HepG2 (cell line): ENCODE measurements around the gene TCF12. TPM values are rescaled to one million over a fixed set of nuclear protein-coding genes. Genes with fewer than 3 reads are reported as not detected.

Experiments
- ATAC-seq: fragments of 200-7000 bp; cut with Tn5 transposase; 3 replicates; pipeline ENCODE4 v1.9.1; 2020; ENCODE audit warnings: mild to moderate bottlenecking, moderate library complexity
- BruUV-seq: library from RNA; stranded (reverse); fragments of 400-500 nt; replicated peaks from 2 replicates; lab custom pipeline; 2021; lab: Mats Ljungman, UMichigan
- CTCF ChIA-PET: fragments of 300-600 bp; formaldehyde crosslinking; extraction: SDS; loops from one replicate; lab custom pipeline; 2021; ENCODE audit warnings: low total read pairs, inconsistent platforms, low intra/inter-chr PET ratio; lab: Yijun Ruan, JAX
- POLR2A ChIA-PET: fragments of 350-600 bp; sonication (Branson Sonifier 250); formaldehyde crosslinking; loops from one replicate; lab custom pipeline; 2020; ENCODE audit warnings: antibody characterized with exemption, inconsistent platforms; lab: Yijun Ruan, JAX
- DNase-seq: peaks from one replicate; pipeline ENCODE4 v3.0.0-alpha.2; 2015; ENCODE audit warnings: low spot score
- FAIRE-seq: peaks from 3 replicates; lab custom pipeline; 2011; peaks lifted over from hg19 to GRCh38; lab: Jason Lieb, UNC
- H2AFZ ChIP-seq: one replicate; pipeline ENCODE4 v1.6.1; 2011; ENCODE audit warnings: low read length, inconsistent platforms
- H3K27ac ChIP-seq: fragments of 300-600 bp; 3 replicates; pipeline ENCODE4 v1.8.0; 2011; ENCODE audit warnings: mixed run types, mild to moderate bottlenecking, mixed read lengths, low read length, inconsistent platforms; ENCODE audit not compliant: insufficient read depth; ENCODE audit errors: extremely low read length
- H3K27me3 ChIP-seq, 2 experiments: fragments of 200-600 bp in 1 of 2; 2 replicates in 1 of 2; 3 replicates in 1 of 2; pipeline versions ENCODE4 v1.6.0 to v1.8.0; 2011; ENCODE audit warnings: low read length in 2 of 2, mild to moderate bottlenecking in 2 of 2, moderate library complexity in 2 of 2, inconsistent platforms in 1 of 2; ENCODE audit not compliant: insufficient read depth in 2 of 2, control insufficient read depth in 1 of 2
- H3K36me3 ChIP-seq, 2 experiments: fragments of 200-600 bp in 1 of 2; replicated peaks in 1 of 2; 2 replicates in 1 of 2; 3 replicates in 1 of 2; pipeline versions ENCODE4 v1.5.1 to v1.8.0; 2011; ENCODE audit warnings: low read length in 2 of 2, inconsistent platforms in 1 of 2; ENCODE audit not compliant: insufficient read depth in 2 of 2, control insufficient read depth in 1 of 2
- H3K4me1 ChIP-seq: 2 replicates; pipeline ENCODE4 v1.5.1; 2012; ENCODE audit warnings: low read length, inconsistent platforms; ENCODE audit not compliant: insufficient read depth
- H3K4me2 ChIP-seq: 2 replicates; pipeline ENCODE4 v1.6.0; 2011; ENCODE audit warnings: low read depth, low read length, inconsistent platforms
- H3K4me3 ChIP-seq, 3 experiments: fragments of 200-600 bp in 1 of 3; sonication (generic), shearing (Covaris generic) in 1 of 3; replicated peaks in 1 of 3; 2 replicates each; pipeline ENCODE4 v1.5.1; 2011 to 2016; ENCODE audit warnings: low read length in 3 of 3, inconsistent platforms in 2 of 3, low read depth in 2 of 3, mild to moderate bottlenecking in 2 of 3, control low read depth in 1 of 3, mixed read lengths in 1 of 3; ENCODE audit not compliant: insufficient read depth in 1 of 3
- H3K79me2 ChIP-seq: one replicate; pipeline ENCODE4 v1.6.1; 2011; ENCODE audit warnings: low read length, inconsistent platforms; ENCODE audit not compliant: insufficient read depth
- H3K9ac ChIP-seq: 2 replicates; pipeline ENCODE4 v1.6.0; 2011; ENCODE audit warnings: mild to moderate bottlenecking, low read depth, low read length, inconsistent platforms; ENCODE audit not compliant: insufficient read depth
- H3K9me3 ChIP-seq: 2 replicates; pipeline ENCODE4 v1.5.1; 2012; ENCODE audit warnings: mild to moderate bottlenecking, low read length
- H4K20me1 ChIP-seq: 2 replicates; pipeline ENCODE4 v1.6.0; 2011; ENCODE audit warnings: inconsistent platforms, mild to moderate bottlenecking, low read length, moderate library complexity; ENCODE audit not compliant: insufficient read depth
- GABPB1 ChIP-seq: IDR thresholded peaks from 2 replicates; pipeline ENCODE4 v1.6.1; 2016; ENCODE audit warnings: mild to moderate bottlenecking, missing genetic modification reagents, moderate library complexity, missing compliant biosample characterization
- HNRNPLL ChIP-seq: fragments of 200-400 bp; formaldehyde crosslinking; IDR thresholded peaks from 2 replicates; pipeline ENCODE4 v1.6.1; 2017; ENCODE audit warnings: mild to moderate bottlenecking, low read depth, low read length; ENCODE audit not compliant: poor library complexity, severe bottlenecking
- NFE2 ChIP-seq: sonication (generic); formaldehyde crosslinking; IDR thresholded peaks from 2 replicates; pipeline ENCODE4 v1.4.0; 2020; ENCODE audit warnings: missing genetic modification reagents
- ZBTB33 ChIP-seq: sonication (generic); formaldehyde crosslinking; IDR thresholded peaks from 2 replicates; pipeline ENCODE4 v1.4.0; 2020; ENCODE audit warnings: missing genetic modification reagents
- ZNF501 ChIP-seq: sonication (generic); formaldehyde crosslinking; IDR thresholded peaks from 2 replicates; pipeline ENCODE4 v1.5.1; 2020; ENCODE audit warnings: mild to moderate bottlenecking, moderate library complexity, missing genetic modification reagents
- WGBS: methylation state at CpG from one replicate; pipeline ENCODE4 v1.1.6; 2017; ENCODE audit warnings: low lambda C conversion rate; 5-methylcytosine and 5-hydroxymethylcytosine counted together
- in situ Hi-C: cut with HindIII; loops from 2 replicates; pipeline ENCODE4 v1.10.0; 2017; ENCODE audit warnings: low pct_unique_long_range_greater_than_20kb; ENCODE audit not compliant: extremely low pct_ligation_motif_present
- intact Hi-C: fragments of 100-400 bp; cut with micrococcal nuclease; formaldehyde crosslinking; loops from one replicate; pipeline ENCODE4 v1.10.0; 2022; ENCODE audit not compliant: unreplicated experiment
- polyA plus RNA-seq, 8 experiments: library from polyadenylated mRNA; depleted of rRNA in 3 of 8; stranded (reverse) in 7 of 8; unstranded in 1 of 8; fragments of >200 nt; fragmentation: Illumina TruSeq in 4 of 8; extraction: Trizol in 4 of 8; gene quantifications; 2 replicates each; pipeline versions ENCODE4 v1.2.1 to v1.2.3, GENCODE V29; 2011 to 2016; ENCODE audit warnings: low read depth in 4 of 8, missing spikeins in 1 of 8, mixed read lengths in 1 of 8; ENCODE audit not compliant: insufficient read depth in 1 of 8
- total RNA-seq, 5 experiments: library from RNA; depleted of rRNA; stranded (reverse); fragments of >200 nt; fragmentation: Illumina TruSeq; extraction: Trizol; gene quantifications; 2 replicates each; pipeline ENCODE4 v1.2.3, GENCODE V29; 2016; ENCODE audit warnings: low read depth in 1 of 5
- TF ChIP-seq, protein P1 (sequence below): sonication (generic); formaldehyde crosslinking; IDR thresholded peaks from 2 replicates; pipeline ENCODE4 v1.5.1; 2020; ENCODE audit warnings: mild to moderate bottlenecking, missing genetic modification reagents, moderate library complexity

The TCF12 gene
- total and polyA plus RNA-seq, 2 of the 13 experiments (the other 11 are each of a cell fraction or from before 2014, with no cell fraction given): 48.6 to 51.1 TPM

GRCh38 chr15:57306944-57307411 lies 388.5 kb downstream of the TCF12 start:
- DNase-seq (no peak), FAIRE-seq (no peak), ATAC-seq (peak; percentile 18)
- H2AFZ ChIP-seq: no peak overlapping the region
- no peak overlapping the region for H3K9ac ChIP-seq
- no peaks in the 10 kb centered on the region for H3K9me3 ChIP-seq
- no peaks in the 10 kb centered on the region for H3K36me3 ChIP-seq
- ChIA-PET CTCF (interaction anchor here (1.2 to 2.2 kb wide), 4 partner anchors 160 to 816 kb away, joined by 3 to 7 read pairs (median 4); no protein-coding TSS in a partner anchor), POLR2A (interaction anchor here (0.9 kb wide), 1 partner anchor 10 kb away, joined by 3 read pairs; no protein-coding TSS in a partner anchor)
- BruUV-seq: no TSS peak
- H4K20me1 ChIP-seq: no peaks in the 10 kb centered on the region
- H3K27ac ChIP-seq: no peak overlapping the region
- intact Hi-C loops (loop anchor here (1.0 to 2.0 kb wide), 3 partner anchors 160 to 810 kb away; no protein-coding TSS in a partner anchor), in situ Hi-C loops (loop anchor here (5.0 to 10.0 kb wide), 3 partner anchors 160 to 812 kb away; no protein-coding TSS in a partner anchor)
- 0 out of 2 replicates have a peak, but pooled peaks have one; percentile 8 for TF ChIP-seq ZBTB33 (CRISPR knock-in tag)
- TF ChIP-seq GABPB1 (CRISPR knock-in tag): 0 out of 2 replicates have a peak, but pooled peaks have one; percentile 3
- no peak for TF ChIP-seq ZNF501
- TF ChIP-seq, protein P1, sequence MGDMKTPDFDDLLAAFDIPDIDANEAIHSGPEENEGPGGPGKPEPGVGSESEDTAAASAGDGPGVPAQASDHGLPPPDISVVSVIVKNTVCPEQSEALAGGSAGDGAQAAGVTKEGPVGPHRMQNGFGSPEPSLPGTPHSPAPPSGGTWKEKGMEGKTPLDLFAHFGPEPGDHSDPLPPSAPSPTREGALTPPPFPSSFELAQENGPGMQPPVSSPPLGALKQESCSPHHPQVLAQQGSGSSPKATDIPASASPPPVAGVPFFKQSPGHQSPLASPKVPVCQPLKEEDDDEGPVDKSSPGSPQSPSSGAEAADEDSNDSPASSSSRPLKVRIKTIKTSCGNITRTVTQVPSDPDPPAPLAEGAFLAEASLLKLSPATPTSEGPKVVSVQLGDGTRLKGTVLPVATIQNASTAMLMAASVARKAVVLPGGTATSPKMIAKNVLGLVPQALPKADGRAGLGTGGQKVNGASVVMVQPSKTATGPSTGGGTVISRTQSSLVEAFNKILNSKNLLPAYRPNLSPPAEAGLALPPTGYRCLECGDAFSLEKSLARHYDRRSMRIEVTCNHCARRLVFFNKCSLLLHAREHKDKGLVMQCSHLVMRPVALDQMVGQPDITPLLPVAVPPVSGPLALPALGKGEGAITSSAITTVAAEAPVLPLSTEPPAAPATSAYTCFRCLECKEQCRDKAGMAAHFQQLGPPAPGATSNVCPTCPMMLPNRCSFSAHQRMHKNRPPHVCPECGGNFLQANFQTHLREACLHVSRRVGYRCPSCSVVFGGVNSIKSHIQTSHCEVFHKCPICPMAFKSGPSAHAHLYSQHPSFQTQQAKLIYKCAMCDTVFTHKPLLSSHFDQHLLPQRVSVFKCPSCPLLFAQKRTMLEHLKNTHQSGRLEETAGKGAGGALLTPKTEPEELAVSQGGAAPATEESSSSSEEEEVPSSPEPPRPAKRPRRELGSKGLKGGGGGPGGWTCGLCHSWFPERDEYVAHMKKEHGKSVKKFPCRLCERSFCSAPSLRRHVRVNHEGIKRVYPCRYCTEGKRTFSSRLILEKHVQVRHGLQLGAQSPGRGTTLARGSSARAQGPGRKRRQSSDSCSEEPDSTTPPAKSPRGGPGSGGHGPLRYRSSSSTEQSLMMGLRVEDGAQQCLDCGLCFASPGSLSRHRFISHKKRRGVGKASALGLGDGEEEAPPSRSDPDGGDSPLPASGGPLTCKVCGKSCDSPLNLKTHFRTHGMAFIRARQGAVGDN (CRISPR knock-in tag): peak; percentile 3; the same call in 1 of the 2 replicates
- no peak for TF ChIP-seq NFE2 (CRISPR knock-in tag)
- peak; percentile 4 for TF ChIP-seq HNRNPLL
- no peaks in the 10 kb centered on the region for H3K79me2 ChIP-seq
- peak overlapping the region; percentile 64; the same call in 1 of the 2 replicates for H3K4me2 ChIP-seq
- no peaks in the 10 kb centered on the region for H3K27me3 ChIP-seq
- WGBS: 84% methylated on average over 15 of the region's 24 CpGs
- no peak overlapping the region; a peak in 1 of 6 replicates for H3K4me3 ChIP-seq
- peaks cover 43% of the 10 kb centered on the region for H3K4me1 ChIP-seq
